ENCODE data around the gene MORC3.
"Not testable (repeated sequence)": the region's sequence is repeated elsewhere in the genome, so short reads cannot be mapped to it uniquely, and the experiment has no call there.

MORC3 gene

GRCh38 chr21:36297406-36297937 is 22.5 kb upstream of the MORC3 start:
- no peak for TF ChIP-seq CTCF (IDR thresholded peaks at IDR 0.05; ENCODE audit: low read depth, low read length)
- no peak for DNase-seq (ENCODE audit: extremely low read depth, low read depth)

- DNase-seq (ENCODE audit: extremely low read depth, low read depth) = no peak
Measured at GRCh38 chr21:36297938-36298572, 21.9 kb upstream of the MORC3 start.

GRCh38 chr21:36306872-36307534 is 13.0 kb upstream of the MORC3 start:
- no peak for DNase-seq (ENCODE audit: extremely low read depth, low read depth)
- TF ChIP-seq CTCF (IDR thresholded peaks at IDR 0.05; ENCODE audit: low read depth, low read length) = no peak

More at GRCh38 chr21:36297938-36298572, 21.9 kb upstream of the MORC3 start:
- TF ChIP-seq CTCF (IDR thresholded peaks at IDR 0.05; ENCODE audit: low read depth, low read length) = no peak

GRCh38 chr21:36310016-36310415 is 10.0 kb upstream of the MORC3 start:
- DNase-seq (ENCODE audit: extremely low read depth, low read depth) = no peak
- no peak for TF ChIP-seq CTCF (IDR thresholded peaks at IDR 0.05; ENCODE audit: low read depth, low read length)

- DNase-seq (ENCODE audit: extremely low read depth, low read depth) = not testable (repeated sequence)
Measured at GRCh38 chr21:36313446-36313845, 6.6 kb upstream of the MORC3 start.

GRCh38 chr21:36316045-36316444 is 4.0 kb upstream of the MORC3 start:
- DNase-seq (ENCODE audit: extremely low read depth, low read depth) = not testable (repeated sequence)

- no peak for DNase-seq (ENCODE audit: extremely low read depth, low read depth)
- TF ChIP-seq CTCF (IDR thresholded peaks at IDR 0.05; ENCODE audit: low read depth, low read length) = no peak
Measured at GRCh38 chr21:36316872-36317484, 3.0 kb upstream of the MORC3 start.

GRCh38 chr21:36319406-36319766 is 611 bp upstream of the MORC3 start:
- not testable (repeated sequence) for DNase-seq (ENCODE audit: extremely low read depth, low read depth)

Data from AG09319 (cell line).